Measurements from ENCODE around the gene INF2. TPM values are rescaled to one million over a fixed set of nuclear protein-coding genes. Genes with fewer than 3 reads are reported as not detected.
"Not testable (repeated sequence)": the region's sequence is repeated elsewhere in the genome, so short reads cannot be mapped to it uniquely, and the experiment has no call there.

INF2 gene
- total RNA-seq, 2 experiments from 2014 or later = 155 to 159 TPM

GRCh38 chr14:104659146-104659545 lies 30.3 kb upstream of the INF2 start:
- ChIA-PET POLR2A (no interaction called here), CTCF (interaction anchor here (1.3 kb wide), 1 partner anchor 64 kb away, joined by 4 read pairs; no protein-coding TSS in a partner anchor)
- H3K9me3 Mint-ChIP-seq (ENCODE audit: insufficient read depth) = peaks cover 9% of the 10 kb centered on the region
- H3K27me3 Mint-ChIP-seq (ENCODE audit: low read depth) = peaks cover 22% of the 10 kb centered on the region
- ATAC-seq (no peak), DNase-seq (no peak)
- no peak overlapping the region for H3K27ac Mint-ChIP-seq
- H3K36me3 Mint-ChIP-seq (ENCODE audit: low read depth) = no peaks in the 10 kb centered on the region
- H3K4me3 Mint-ChIP-seq = no peak overlapping the region
- peaks cover 33% of the 10 kb centered on the region for H3K4me1 Mint-ChIP-seq (ENCODE audit: low read depth)

GRCh38 chr14:104659764-104660523 lies 29.5 kb upstream of the INF2 start:
- CTCF ChIA-PET = interaction anchor here (1.3 kb wide), 1 partner anchor 63 kb away, joined by 4 read pairs; no protein-coding TSS in a partner anchor
- POLR2A ChIA-PET = no interaction called here
- Mint-ChIP-seq H3K4me1 (ENCODE audit: low read depth) (peaks cover 40% of the 10 kb centered on the region), H3K9me3 (ENCODE audit: insufficient read depth) (peaks cover 7% of the 10 kb centered on the region), H3K36me3 (ENCODE audit: low read depth) (no peaks in the 10 kb centered on the region), H3K27me3 (ENCODE audit: low read depth) (peaks cover 28% of the 10 kb centered on the region), H3K4me3 (no peak overlapping the region), H3K27ac (no peak overlapping the region)
- ATAC-seq (no peak), DNase-seq (no peak)

GRCh38 chr14:104660597-104660996 lies 28.8 kb upstream of the INF2 start:
- ChIA-PET CTCF (no interaction called here), POLR2A (no interaction called here)
- peaks cover 47% of the 10 kb centered on the region for H3K4me1 Mint-ChIP-seq (ENCODE audit: low read depth)
- no peak overlapping the region for H3K4me3 Mint-ChIP-seq
- H3K27ac Mint-ChIP-seq = no peak overlapping the region
- peaks cover 7% of the 10 kb centered on the region for H3K9me3 Mint-ChIP-seq (ENCODE audit: insufficient read depth)
- ATAC-seq (no peak), DNase-seq (no peak)
- no peaks in the 10 kb centered on the region for H3K36me3 Mint-ChIP-seq (ENCODE audit: low read depth)
- peaks cover 33% of the 10 kb centered on the region for H3K27me3 Mint-ChIP-seq (ENCODE audit: low read depth)

GRCh38 chr14:104661086-104661485 lies 28.3 kb upstream of the INF2 start:
- ChIA-PET CTCF (no interaction called here), POLR2A (no interaction called here)
- ATAC-seq (no peak), DNase-seq (no peak)
- H3K4me1 Mint-ChIP-seq (ENCODE audit: low read depth) = peaks cover 52% of the 10 kb centered on the region
- no peak overlapping the region for H3K4me3 Mint-ChIP-seq
- no peaks in the 10 kb centered on the region for H3K36me3 Mint-ChIP-seq (ENCODE audit: low read depth)
- H3K9me3 Mint-ChIP-seq (ENCODE audit: insufficient read depth) = peaks cover 7% of the 10 kb centered on the region
- peaks cover 29% of the 10 kb centered on the region for H3K27me3 Mint-ChIP-seq (ENCODE audit: low read depth)
- H3K27ac Mint-ChIP-seq = no peak overlapping the region

GRCh38 chr14:104661528-104662157 lies 27.8 kb upstream of the INF2 start:
- CTCF ChIA-PET; H3K4me3 Mint-ChIP-seq; H3K9me3 Mint-ChIP-seq (ENCODE audit: insufficient read depth); H3K27ac Mint-ChIP-seq; DNase-seq; H3K36me3 Mint-ChIP-seq (ENCODE audit: low read depth); ATAC-seq; POLR2A ChIA-PET: not testable (repeated sequence)
- Mint-ChIP-seq H3K4me1 (ENCODE audit: low read depth) (peaks cover 54% of the 10 kb centered on the region), H3K27me3 (ENCODE audit: low read depth) (peaks cover 28% of the 10 kb centered on the region)

- H3K36me3 Mint-ChIP-seq (ENCODE audit: low read depth); DNase-seq; ATAC-seq; H3K9me3 Mint-ChIP-seq (ENCODE audit: insufficient read depth); POLR2A ChIA-PET; H3K27ac Mint-ChIP-seq; H3K4me3 Mint-ChIP-seq; CTCF ChIA-PET: not testable (repeated sequence)
- H3K4me1 Mint-ChIP-seq (ENCODE audit: low read depth) = peaks cover 54% of the 10 kb centered on the region
- H3K27me3 Mint-ChIP-seq (ENCODE audit: low read depth) = peaks cover 28% of the 10 kb centered on the region
Measured at GRCh38 chr14:104662472-104662871, 26.9 kb upstream of the INF2 start.

- no peak for ATAC-seq
- Mint-ChIP-seq H3K9me3 (ENCODE audit: insufficient read depth) (peaks cover 7% of the 10 kb centered on the region), H3K4me3 (no peak overlapping the region), H3K4me1 (ENCODE audit: low read depth) (peaks cover 42% of the 10 kb centered on the region), H3K27ac (no peak overlapping the region), H3K36me3 (ENCODE audit: low read depth) (no peaks in the 10 kb centered on the region), H3K27me3 (ENCODE audit: low read depth) (peaks cover 25% of the 10 kb centered on the region)
- no peak for DNase-seq
- ChIA-PET CTCF (interaction anchor here (1.4 to 2.2 kb wide), 2 partner anchors 14 kb away, joined by 4 to 11 read pairs; no protein-coding TSS in a partner anchor), POLR2A (no interaction called here)
Measured at GRCh38 chr14:104664107-104664506, 25.3 kb upstream of the INF2 start.

- CTCF ChIA-PET = interaction anchor here (2.2 kb wide), 1 partner anchor 13 kb away, joined by 11 read pairs; no protein-coding TSS in a partner anchor
- peaks cover 7% of the 10 kb centered on the region for H3K9me3 Mint-ChIP-seq (ENCODE audit: insufficient read depth)
- peaks cover 41% of the 10 kb centered on the region for H3K4me1 Mint-ChIP-seq (ENCODE audit: low read depth)
- no peak for ATAC-seq
- H3K27ac Mint-ChIP-seq = no peak overlapping the region
- H3K4me3 Mint-ChIP-seq = no peak overlapping the region
- POLR2A ChIA-PET = no interaction called here
- DNase-seq = no peak
- H3K36me3 Mint-ChIP-seq (ENCODE audit: low read depth) = no peaks in the 10 kb centered on the region
- peaks cover 25% of the 10 kb centered on the region for H3K27me3 Mint-ChIP-seq (ENCODE audit: low read depth)
Measured at GRCh38 chr14:104664588-104664987, 24.8 kb upstream of the INF2 start.

GRCh38 chr14:104665114-104665656 lies 24.2 kb upstream of the INF2 start:
- Mint-ChIP-seq H3K36me3 (ENCODE audit: low read depth) (no peaks in the 10 kb centered on the region), H3K4me3 (no peak overlapping the region), H3K9me3 (ENCODE audit: insufficient read depth) (peaks cover 7% of the 10 kb centered on the region), H3K4me1 (ENCODE audit: low read depth) (peaks cover 36% of the 10 kb centered on the region), H3K27ac (peak overlapping the region; percentile 60), H3K27me3 (ENCODE audit: low read depth) (peaks cover 28% of the 10 kb centered on the region)
- POLR2A ChIA-PET = interaction anchor here (1.0 kb wide), 1 partner anchor 12 kb away, joined by 4 read pairs; no protein-coding TSS in a partner anchor
- no peak for DNase-seq
- CTCF ChIA-PET = interaction anchor here (0.6 to 2.2 kb wide), 7 partner anchors 8 to 44 kb away, joined by 3 to 11 read pairs (median 5); no protein-coding TSS in a partner anchor
- no peak for ATAC-seq

GRCh38 chr14:104665657-104666522 lies 23.5 kb upstream of the INF2 start:
- Mint-ChIP-seq H3K36me3 (ENCODE audit: low read depth) (no peaks in the 10 kb centered on the region), H3K4me1 (ENCODE audit: low read depth) (peaks cover 29% of the 10 kb centered on the region), H3K9me3 (ENCODE audit: insufficient read depth) (peaks cover 7% of the 10 kb centered on the region), H3K27ac (peak overlapping the region; percentile 67), H3K27me3 (ENCODE audit: low read depth) (peaks cover 33% of the 10 kb centered on the region), H3K4me3 (no peak overlapping the region)
- ChIA-PET POLR2A (interaction anchor here (1.0 kb wide), 1 partner anchor 12 kb away, joined by 4 read pairs; no protein-coding TSS in a partner anchor), CTCF (interaction anchor here (0.6 to 2.2 kb wide), 8 partner anchors 9 to 56 kb away, joined by 3 to 11 read pairs (median 4); no protein-coding TSS in a partner anchor)
- ATAC-seq = peak; percentile 93
- DNase-seq = peak; percentile 64

GRCh38 chr14:104666523-104666895 lies 22.9 kb upstream of the INF2 start:
- POLR2A ChIA-PET, H3K4me3 Mint-ChIP-seq, ATAC-seq: not testable (repeated sequence)

More at GRCh38 chr14:104666523-104666895, 22.9 kb upstream of the INF2 start:
- CTCF ChIA-PET = interaction anchor here (1.1 to 2.2 kb wide), 3 partner anchors 11 to 56 kb away, joined by 3 to 11 read pairs (median 5); no protein-coding TSS in a partner anchor
- not testable (repeated sequence) for DNase-seq; H3K36me3 Mint-ChIP-seq (ENCODE audit: low read depth); H3K9me3 Mint-ChIP-seq (ENCODE audit: insufficient read depth)
- Mint-ChIP-seq H3K4me1 (ENCODE audit: low read depth) (peaks cover 27% of the 10 kb centered on the region), H3K27ac (peak overlapping the region; percentile 67), H3K27me3 (ENCODE audit: low read depth) (peaks cover 34% of the 10 kb centered on the region)

Data from activated CD8-positive, alpha-beta T cell treated with anti-CD3 and anti-CD28 coated beads, Interleukin-2, amount 10 ng/mL, durations not matched to agents 7 days and 5 days (primary cell).